Endothelial cell of umbilical vein (primary cell): ENCODE data around the gene LRFN2. TPM values are rescaled to one million over a fixed set of nuclear protein-coding genes. Genes with fewer than 3 reads are reported as not detected.

Experiments used
- BruUV-seq: library from RNA; stranded (reverse); fragments of 400-500 nt; replicated peaks from 2 replicates; lab custom pipeline; 2021; lab: Mats Ljungman, UMichigan
- CTCF ChIA-PET: fragments of 300-600, 350-600 bp; sonication (Branson Sonifier 250); formaldehyde crosslinking; loops from one replicate; lab custom pipeline; 2021; ENCODE audit warnings: antibody characterized with exemption, inconsistent platforms; lab: Charles Lee
- POLR2A ChIA-PET: fragments of 300-600, 350-600 bp; sonication (Branson Sonifier 250); formaldehyde crosslinking; loops from one replicate; lab custom pipeline; 2021; ENCODE audit warnings: antibody characterized with exemption, inconsistent platforms; lab: Charles Lee
- DNase-seq: peaks from one replicate; pipeline ENCODE4 v3.0.0-alpha.2; 2011; ENCODE audit warnings: low read depth, low spot score
- FAIRE-seq: peaks from 2 replicates; lab custom pipeline; 2011; peaks lifted over from hg19 to GRCh38; lab: Jason Lieb, UNC
- H2AFZ ChIP-seq: 2 replicates; pipeline ENCODE4 v1.6.0; 2012; ENCODE audit warnings: low read depth, low read length, control low read depth, inconsistent platforms
- H3K27ac ChIP-seq: 2 replicates; pipeline ENCODE4 v1.5.1; 2011; ENCODE audit warnings: low read depth, mild to moderate bottlenecking, control low read depth, low read length, moderate library complexity; ENCODE audit not compliant: insufficient read depth
- H3K27me3 ChIP-seq, 2 experiments: 2 replicates each; pipeline versions ENCODE4 v1.6.0 to v1.6.1; 2011; ENCODE audit warnings: low read length in 2 of 2, mixed read lengths in 1 of 2; ENCODE audit not compliant: control insufficient read depth in 2 of 2, insufficient read depth in 2 of 2
- H3K36me3 ChIP-seq, 2 experiments: 2 replicates in 1 of 2; 3 replicates in 1 of 2; pipeline ENCODE4 v1.5.1; 2011; ENCODE audit warnings: low read length in 2 of 2, mild to moderate bottlenecking in 1 of 2, moderate library complexity in 1 of 2; ENCODE audit not compliant: control insufficient read depth in 2 of 2, insufficient read depth in 2 of 2; ENCODE audit errors: extremely low read depth in 1 of 2
- H3K4me1 ChIP-seq: 3 replicates; pipeline ENCODE4 v1.5.1; 2011; ENCODE audit warnings: mild to moderate bottlenecking, low read length; ENCODE audit not compliant: control insufficient read depth, insufficient read depth; ENCODE audit errors: extremely low read depth
- H3K4me2 ChIP-seq: 2 replicates; pipeline ENCODE4 v1.6.1; 2011; ENCODE audit warnings: low read length, control low read depth, mixed read lengths; ENCODE audit not compliant: insufficient read depth
- H3K4me3 ChIP-seq, 3 experiments: fragments of 200-600 bp in 1 of 3; sonication (generic), shearing (Covaris generic) in 1 of 3; replicated peaks in 1 of 3; 2 replicates each; pipeline ENCODE4 v1.5.1; 2011 to 2016; ENCODE audit warnings: control low read depth in 3 of 3, low read length in 3 of 3, mild to moderate bottlenecking in 2 of 3, inconsistent platforms in 1 of 3, low read depth in 1 of 3, moderate library complexity in 1 of 3; ENCODE audit not compliant: insufficient read depth in 1 of 3
- H3K79me2 ChIP-seq: 2 replicates; pipeline ENCODE4 v1.6.0; 2012; ENCODE audit warnings: low read length, inconsistent platforms; ENCODE audit not compliant: control insufficient read depth, insufficient read depth
- H3K9ac ChIP-seq: replicated peaks from 2 replicates; pipeline ENCODE3; 2011; ENCODE audit warnings: low read length, control low read depth; ENCODE audit not compliant: insufficient read depth; ENCODE audit errors: extremely low read depth
- H3K9me1 ChIP-seq: replicated peaks from 3 replicates; pipeline ENCODE4 v1.6.0; 2011; ENCODE audit warnings: mild to moderate bottlenecking, low read length; ENCODE audit not compliant: control insufficient read depth, insufficient read depth; ENCODE audit errors: extremely low read depth
- H3K9me3 ChIP-seq: replicated peaks from 2 replicates; pipeline ENCODE4 v1.5.1; 2012; ENCODE audit warnings: low read length, inconsistent platforms; ENCODE audit not compliant: control insufficient read depth, insufficient read depth
- H4K20me1 ChIP-seq: replicated peaks from 2 replicates; pipeline ENCODE3; 2011; ENCODE audit warnings: mild to moderate bottlenecking, low read length; ENCODE audit not compliant: control insufficient read depth, insufficient read depth; ENCODE audit errors: extremely low read depth
- CTCF ChIP-seq, 2 donors: IDR thresholded peaks; 1 replicate in 1 of 2; 2 replicates in 1 of 2; pipeline ENCODE4 v1.5.1; 2011; ENCODE audit warnings: low read length in 2 of 2, mild to moderate bottlenecking in 2 of 2, moderate library complexity in 2 of 2, control low read depth in 1 of 2, inconsistent platforms in 1 of 2, low read depth in 1 of 2; ENCODE audit not compliant: insufficient read depth in 1 of 2; ENCODE audit errors: extremely low read depth in 1 of 2
- EZH2 ChIP-seq: IDR thresholded peaks from 2 replicates; pipeline ENCODE4 v1.6.1; 2012; ENCODE audit warnings: borderline replicate concordance, low read depth, mild to moderate bottlenecking, moderate library complexity, low read length, inconsistent platforms; ENCODE audit not compliant: severe bottlenecking
- FOS ChIP-seq: IDR thresholded peaks from 2 replicates; pipeline ENCODE4 v1.6.1; 2011; ENCODE audit warnings: mild to moderate bottlenecking, low read length, moderate library complexity, borderline replicate concordance; ENCODE audit not compliant: insufficient read depth
- GATA2 ChIP-seq: IDR thresholded peaks from 2 replicates; pipeline ENCODE4 v1.7.0; 2011; ENCODE audit warnings: low read depth, mild to moderate bottlenecking, moderate library complexity, mixed read lengths, low read length; ENCODE audit not compliant: insufficient read length, insufficient read depth
- JUN ChIP-seq: IDR thresholded peaks from 2 replicates; pipeline ENCODE4 v1.6.1; 2011; ENCODE audit warnings: borderline replicate concordance, low read depth; ENCODE audit not compliant: insufficient read length, insufficient read depth
- MAX ChIP-seq: IDR thresholded peaks from 2 replicates; pipeline ENCODE4 v1.6.1; 2011; ENCODE audit not compliant: insufficient read depth, insufficient read length
- MYC ChIP-seq: IDR thresholded peaks from one replicate; pipeline ENCODE4 v1.6.1; 2011; ENCODE audit warnings: mild to moderate bottlenecking, low read depth, low read length
- POLR2A ChIP-seq: IDR thresholded peaks from 2 replicates; pipeline ENCODE4 v1.6.1; 2012; ENCODE audit warnings: low read depth, mild to moderate bottlenecking, control low read depth, low read length
- POLR2AphosphoS5 ChIP-seq: IDR thresholded peaks from 2 replicates; pipeline ENCODE4 v1.6.1; 2012; ENCODE audit warnings: low read depth, mild to moderate bottlenecking, control low read depth, low read length, moderate library complexity; ENCODE audit not compliant: insufficient read depth
- dilution Hi-C: fragments of 300-500 bp; cut with MboI; formaldehyde crosslinking; loops from one replicate; pipeline ENCODE4 v1.15.0; 2019; ENCODE audit warnings: low sequenced_read_pairs; ENCODE audit not compliant: extremely low pct_ligation_motif_present
- intact Hi-C: fragments of 100-400 bp; cut with micrococcal nuclease; formaldehyde crosslinking; loops from one replicate; pipeline ENCODE4 v1.10.0; 2022
- polyA plus RNA-seq, 4 experiments: library from polyadenylated mRNA; depleted of rRNA in 3 of 4; stranded (reverse) in 3 of 4; unstranded in 1 of 4; fragments of >200 nt; gene quantifications; 2 replicates each; pipeline versions ENCODE4 v1.2.1 to v1.2.3, GENCODE V29; 2011 to 2012; ENCODE audit warnings: missing spikeins in 1 of 4
- total RNA-seq: library from RNA; stranded (reverse); gene quantifications from 2 replicates; pipeline ENCODE4 v1.2.3, GENCODE V29; 2021

The LRFN2 gene
- total and polyA plus RNA-seq, 2 donors (not counting 3 experiments of a cell fraction or from before 2014, with no cell fraction given) = not detected

- H3K4me2 ChIP-seq = no peak overlapping the region
These were observed 215.5 kb downstream of the LRFN2 start for GRCh38 chr6:40371621-40372020.

More at GRCh38 chr6:40371621-40372020, 215.5 kb downstream of the LRFN2 start:
- dilution Hi-C loops = no loop called here
- no peaks in the 10 kb centered on the region for H3K79me2 ChIP-seq
- BruUV-seq = no TSS peak
- H3K9me1 ChIP-seq = no peaks in the 10 kb centered on the region
- no peak overlapping the region for H3K4me3 ChIP-seq
- H2AFZ ChIP-seq = no peak overlapping the region
- intact Hi-C loops = no loop called here
- FAIRE-seq (no peak), DNase-seq (no peak)
- H3K27me3 ChIP-seq = no peaks in the 10 kb centered on the region
- H3K9me3 ChIP-seq = no peaks in the 10 kb centered on the region
- ChIA-PET POLR2A (no interaction called here), CTCF (no interaction called here)
- H4K20me1 ChIP-seq = no peaks in the 10 kb centered on the region
- TF ChIP-seq GATA2 (no peak), CTCF (IDR thresholded peaks at IDR 0.05; ENCODE audit: extremely low read depth in 1 of 2, insufficient read depth in 1 of 2, low read depth in 1 of 2, low read length in 2 of 2) (no peak), MAX (no peak), JUN (no peak), POLR2A (no peak), MYC (no peak), FOS (no peak), EZH2 (no peak), POLR2AphosphoS5 (no peak)
- H3K4me1 ChIP-seq = no peaks in the 10 kb centered on the region
- H3K36me3 ChIP-seq = no peaks in the 10 kb centered on the region
- H3K27ac ChIP-seq = no peak overlapping the region
- no peak overlapping the region for H3K9ac ChIP-seq
